Activated CD4-positive, alpha-beta T cell treated with anti-CD3 and anti-CD28 coated beads, Interleukin-2, amount 50 U/mL, for 4 hours (primary cell): ENCODE measurements around the gene NRXN3.

Experiments used
- DNase-seq, 2 experiments: peaks; one replicate each; pipeline ENCODE4 v3.0.0-alpha.2; 2020

NRXN3 gene

GRCh38 chr14:78327426-78328221, 157.5 kb downstream of the NRXN3 start:
- no peak for DNase-seq

GRCh38 chr14:78329371-78329770, 159.2 kb downstream of the NRXN3 start:
- no peak for DNase-seq

GRCh38 chr14:78335531-78335930, 165.4 kb downstream of the NRXN3 start:
- no peak for DNase-seq

- no peak for DNase-seq
Measured at GRCh38 chr14:78340250-78340649, 170.1 kb downstream of the NRXN3 start.

GRCh38 chr14:78341827-78342389, 171.7 kb downstream of the NRXN3 start:
- DNase-seq: no peak

- DNase-seq: no peak
Measured at GRCh38 chr14:78342879-78343278, 172.7 kb downstream of the NRXN3 start.

- no peak for DNase-seq
Measured at GRCh38 chr14:78344290-78344689, 174.1 kb downstream of the NRXN3 start.

- no peak for DNase-seq
Measured at GRCh38 chr14:78345131-78345744, 175.1 kb downstream of the NRXN3 start.

- no peak for DNase-seq
Measured at GRCh38 chr14:78346747-78347146, 176.6 kb downstream of the NRXN3 start.

- no peak for DNase-seq
Measured at GRCh38 chr14:78355109-78355508, 184.9 kb downstream of the NRXN3 start.

GRCh38 chr14:78356391-78356790, 186.2 kb downstream of the NRXN3 start:
- DNase-seq: no peak

GRCh38 chr14:78358591-78358990, 188.4 kb downstream of the NRXN3 start:
- DNase-seq: no peak

GRCh38 chr14:78359581-78359980, 189.4 kb downstream of the NRXN3 start:
- DNase-seq: no peak

- DNase-seq: no peak
Measured at GRCh38 chr14:78363008-78363407, 192.8 kb downstream of the NRXN3 start.

GRCh38 chr14:78367355-78367754, 197.2 kb downstream of the NRXN3 start:
- DNase-seq: no peak

GRCh38 chr14:78383060-78383459, 212.9 kb downstream of the NRXN3 start:
- no peak for DNase-seq

GRCh38 chr14:78398216-78398615, 228.0 kb downstream of the NRXN3 start:
- DNase-seq: no peak

- DNase-seq: no peak
Measured at GRCh38 chr14:78399316-78399889, 229.2 kb downstream of the NRXN3 start.

GRCh38 chr14:78401866-78402265, 231.7 kb downstream of the NRXN3 start:
- no peak for DNase-seq

- DNase-seq: no peak
Measured at GRCh38 chr14:78403278-78403815, 233.2 kb downstream of the NRXN3 start.

- DNase-seq: no peak
Measured at GRCh38 chr14:78405079-78405856, 235.1 kb downstream of the NRXN3 start.

- no peak for DNase-seq
Measured at GRCh38 chr14:78412475-78412874, 242.3 kb downstream of the NRXN3 start.

GRCh38 chr14:78414172-78414571, 244.0 kb downstream of the NRXN3 start:
- DNase-seq: no peak
